Neural progenitor cell (in vitro differentiated cells): Measurements from ENCODE around the gene TBC1D30. TPM values are rescaled to one million over a fixed set of nuclear protein-coding genes. Genes with fewer than 3 reads are reported as not detected.

Experiments used
- DNase-seq: peaks from one replicate; pipeline ENCODE4 v3.0.0-alpha.2; 2016; ENCODE audit warnings: low spot score
- H2AFZ ChIP-seq: fragments of 200-600 bp; sonication (generic); replicated peaks from 2 replicates; pipeline ENCODE4 v1.6.1; 2016; ENCODE audit warnings: antibody characterized with exemption
- H3F3A ChIP-seq: fragments of 200-600 bp; sonication (generic); 2 replicates; pipeline ENCODE4 v1.6.1; 2016; ENCODE audit warnings: antibody characterized with exemption, low read depth
- H3K27ac ChIP-seq: fragments of 200-600 bp; sonication (generic); 2 replicates; pipeline ENCODE4 v1.5.1; 2016; ENCODE audit warnings: mild to moderate bottlenecking
- H3K27me3 ChIP-seq: fragments of 200-600 bp; sonication (generic); 2 replicates; pipeline ENCODE4 v1.6.1; 2016; ENCODE audit warnings: mild to moderate bottlenecking, moderate library complexity
- H3K36me3 ChIP-seq: fragments of 200-600 bp; sonication (generic); 2 replicates; pipeline ENCODE4 v1.5.1; 2016
- H3K4me1 ChIP-seq: fragments of 200-600 bp; sonication (generic); 2 replicates; pipeline ENCODE4 v1.6.1; 2016; ENCODE audit warnings: mixed run types
- H3K4me2 ChIP-seq: fragments of 200-600 bp; sonication (generic); 2 replicates; pipeline ENCODE4 v1.6.1; 2016
- H3K4me3 ChIP-seq: fragments of 200-600 bp; sonication (generic); 2 replicates; pipeline ENCODE4 v1.5.1; 2016
- H3K79me2 ChIP-seq: fragments of 200-600 bp; sonication (generic); 2 replicates; pipeline ENCODE4 v1.6.1; 2016; ENCODE audit warnings: low read depth
- H3K9ac ChIP-seq: fragments of 200-600 bp; sonication (generic); 2 replicates; pipeline ENCODE4 v1.6.1; 2016
- H3K9me3 ChIP-seq: fragments of 200-600 bp; sonication (generic); 2 replicates; pipeline ENCODE4 v1.5.1; 2016; ENCODE audit warnings: low read depth
- H4K20me1 ChIP-seq: fragments of 200-600 bp; sonication (generic); 2 replicates; pipeline ENCODE4 v1.6.1; 2016; ENCODE audit warnings: low read depth
- H3K27ac Mint-ChIP-seq: 3 replicates; pipeline ENCODE4 v1.8.0; 2021; ENCODE audit warnings: mixed read lengths
- H3K27me3 Mint-ChIP-seq: 2 replicates; pipeline ENCODE4 v1.8.0; 2022; ENCODE audit warnings: low read depth, mild to moderate bottlenecking, inconsistent platforms, moderate library complexity, mixed read lengths; ENCODE audit not compliant: insufficient read depth
- H3K36me3 Mint-ChIP-seq: 3 replicates; pipeline ENCODE4 v1.8.0; 2021; ENCODE audit warnings: mixed read lengths
- H3K4me1 Mint-ChIP-seq: 3 replicates; pipeline ENCODE4 v1.8.0; 2021; ENCODE audit warnings: mixed read lengths
- H3K4me3 Mint-ChIP-seq: 3 replicates; pipeline ENCODE4 v1.8.0; 2021; ENCODE audit warnings: mild to moderate bottlenecking, moderate library complexity, mixed read lengths
- H3K9me3 Mint-ChIP-seq: 3 replicates; pipeline ENCODE4 v1.8.0; 2020; ENCODE audit warnings: mixed read lengths
- CTCF ChIP-seq: fragments of 200-600 bp; sonication (generic); IDR thresholded peaks from 2 replicates; pipeline ENCODE4 v1.5.1; 2017; ENCODE audit warnings: antibody characterized with exemption, mild to moderate bottlenecking
- EZH2 ChIP-seq: fragments of 200-600 bp; sonication (generic); IDR thresholded peaks from 2 replicates; pipeline ENCODE4 v1.6.1; 2017; ENCODE audit warnings: antibody characterized with exemption, mild to moderate bottlenecking, moderate library complexity
- EZH2phosphoT487 ChIP-seq: fragments of 200-600 bp; sonication (generic); IDR thresholded peaks from 2 replicates; pipeline ENCODE4 v1.6.1; 2017; ENCODE audit warnings: antibody characterized with exemption
- total RNA-seq: library from RNA; depleted of rRNA; stranded (reverse); fragments of >200 nt; gene quantifications from 2 replicates; pipeline ENCODE4 v1.2.3, GENCODE V29; 2015; ENCODE audit warnings: low replicate concordance

The TBC1D30 gene
- total RNA-seq, 1 donor from 2014 or later, result 9.7 TPM

- Mint-ChIP-seq H3K4me3 (no peak overlapping the region), H3K9me3 (no peaks in the 10 kb centered on the region), H3K36me3 (no peaks in the 10 kb centered on the region), H3K27ac (no peak overlapping the region), H3K27me3 (no peaks in the 10 kb centered on the region), H3K4me1 (no peaks in the 10 kb centered on the region)
- Histone ChIP-seq H3K27me3 (no peaks in the 10 kb centered on the region), H3K4me1 (no peaks in the 10 kb centered on the region), H2AFZ (no peak overlapping the region), H3K27ac (no peak overlapping the region), H4K20me1 (no peaks in the 10 kb centered on the region), H3K4me2 (no peak overlapping the region), H3K9ac (no peak overlapping the region), H3K4me3 (no peak overlapping the region), H3K9me3 (no peaks in the 10 kb centered on the region), H3K79me2 (no peaks in the 10 kb centered on the region), H3K36me3 (no peaks in the 10 kb centered on the region), H3F3A (no peaks in the 10 kb centered on the region)
- DNase-seq, result no peak
- TF ChIP-seq EZH2 (no peak), CTCF (no peak), EZH2phosphoT487 (no peak)
These were observed 82.7 kb downstream of the TBC1D30 start for GRCh38 chr12:64907097-64907496.

- Histone ChIP-seq H3K79me2 (no peaks in the 10 kb centered on the region), H4K20me1 (no peaks in the 10 kb centered on the region), H3K4me2 (no peak overlapping the region), H3K27ac (no peak overlapping the region), H3K9ac (no peak overlapping the region), H3K27me3 (no peaks in the 10 kb centered on the region), H2AFZ (no peak overlapping the region), H3K9me3 (no peaks in the 10 kb centered on the region), H3F3A (no peaks in the 10 kb centered on the region), H3K4me1 (no peaks in the 10 kb centered on the region), H3K4me3 (no peak overlapping the region), H3K36me3 (no peaks in the 10 kb centered on the region)
- H3K9me3 Mint-ChIP-seq, result no peaks in the 10 kb centered on the region
- H3K4me3 Mint-ChIP-seq, result no peak overlapping the region
- TF ChIP-seq CTCF, result no peak
- no peak for TF ChIP-seq EZH2phosphoT487
- no peak for TF ChIP-seq EZH2
- H3K36me3 Mint-ChIP-seq, result no peaks in the 10 kb centered on the region
- no peaks in the 10 kb centered on the region for H3K27me3 Mint-ChIP-seq
- no peak for DNase-seq
- H3K27ac Mint-ChIP-seq, result no peak overlapping the region
- no peaks in the 10 kb centered on the region for H3K4me1 Mint-ChIP-seq
These were observed 84.7 kb downstream of the TBC1D30 start for GRCh38 chr12:64909124-64909523.

GRCh38 chr12:64911081-64911480 is 86.6 kb downstream of the TBC1D30 start:
- Mint-ChIP-seq H3K27me3 (no peaks in the 10 kb centered on the region), H3K4me3 (no peak overlapping the region), H3K9me3 (no peaks in the 10 kb centered on the region), H3K4me1 (no peaks in the 10 kb centered on the region), H3K36me3 (no peaks in the 10 kb centered on the region), H3K27ac (no peak overlapping the region)
- TF ChIP-seq EZH2phosphoT487 (no peak), CTCF (no peak), EZH2 (no peak)
- Histone ChIP-seq H3K4me2 (no peak overlapping the region), H3K27ac (no peak overlapping the region), H3K4me1 (no peaks in the 10 kb centered on the region), H3K27me3 (no peaks in the 10 kb centered on the region), H3K79me2 (no peaks in the 10 kb centered on the region), H3K4me3 (no peak overlapping the region), H3F3A (no peaks in the 10 kb centered on the region), H3K36me3 (no peaks in the 10 kb centered on the region), H3K9me3 (no peaks in the 10 kb centered on the region), H4K20me1 (no peaks in the 10 kb centered on the region), H3K9ac (no peak overlapping the region), H2AFZ (no peak overlapping the region)
- no peak for DNase-seq

GRCh38 chr12:64911912-64912311 is 87.5 kb downstream of the TBC1D30 start:
- no peak overlapping the region for H3K4me3 ChIP-seq
- no peaks in the 10 kb centered on the region for H3K4me1 ChIP-seq
- H3K27ac Mint-ChIP-seq, result no peak overlapping the region
- no peak for DNase-seq
- no peaks in the 10 kb centered on the region for H3K9me3 Mint-ChIP-seq
- H4K20me1 ChIP-seq, result no peaks in the 10 kb centered on the region
- H3K27ac ChIP-seq, result no peak overlapping the region
- H3K9me3 ChIP-seq, result no peaks in the 10 kb centered on the region
- no peaks in the 10 kb centered on the region for H3K79me2 ChIP-seq
- H3K9ac ChIP-seq, result no peak overlapping the region
- H2AFZ ChIP-seq, result no peak overlapping the region
- no peaks in the 10 kb centered on the region for H3K27me3 ChIP-seq
- H3K27me3 Mint-ChIP-seq, result no peaks in the 10 kb centered on the region
- no peak overlapping the region for H3K4me3 Mint-ChIP-seq
- H3K36me3 Mint-ChIP-seq, result no peaks in the 10 kb centered on the region
- no peaks in the 10 kb centered on the region for H3F3A ChIP-seq
- no peaks in the 10 kb centered on the region for H3K36me3 ChIP-seq
- no peak overlapping the region for H3K4me2 ChIP-seq
- TF ChIP-seq EZH2 (no peak), CTCF (no peak), EZH2phosphoT487 (no peak)
- H3K4me1 Mint-ChIP-seq, result no peaks in the 10 kb centered on the region
